ENCODE results near the gene SMARCAL1. TPM values are rescaled to one million over a fixed set of nuclear protein-coding genes. Genes with fewer than 3 reads are reported as not detected.

The SMARCAL1 gene
- total and polyA plus RNA-seq, 9 of the 15 experiments (the other 6 are each of a cell fraction or from before 2014, with no cell fraction given): 8.2 to 27.9 (median 12.4) TPM

- TF ChIP-seq ZNF239 (CRISPR knock-in tag; IDR thresholded peaks at IDR 0.05): no peak; the same call in 1 of the 2 replicates
- TF ChIP-seq RBM17 (IDR thresholded peaks at IDR 0.05; ENCODE audit: borderline replicate concordance, low read depth, low read length): no peak
- TF ChIP-seq U2AF1 (optimal IDR thresholded peaks at IDR 0.05; ENCODE audit: low read depth, low read length): no peak
- no peak for TF ChIP-seq SREBF1 (IDR thresholded peaks at IDR 0.05; ENCODE audit: borderline replicate concordance, low read depth, low read length)
- TF ChIP-seq RUNX1 (IDR thresholded peaks at IDR 0.05; ENCODE audit: low read depth): no peak
- TF ChIP-seq GATAD2A (IDR thresholded peaks at IDR 0.05): peak; percentile 83; the same call in 1 of the 2 replicates
- no peak for TF ChIP-seq CHD1 (IDR thresholded peaks at IDR 0.05; ENCODE audit: low read length)
- no peak for TF ChIP-seq EP400 (IDR thresholded peaks at IDR 0.05)
- no peak for TF ChIP-seq BMI1 (IDR thresholded peaks at IDR 0.05; ENCODE audit: low read length)
- no peak for TF ChIP-seq ZNF408 (CRISPR knock-in tag; IDR thresholded peaks at IDR 0.05; ENCODE audit: low read depth)
- no peak for TF ChIP-seq ZNF140 (CRISPR knock-in tag; IDR thresholded peaks at IDR 0.05)
- TF ChIP-seq MEF2A (IDR thresholded peaks at IDR 0.05; ENCODE audit: control insufficient read depth, low read depth, low read length): no peak
- no peak for TF ChIP-seq HEY1 (CRISPR knock-in tag; IDR thresholded peaks at IDR 0.05; ENCODE audit: borderline replicate concordance)
- peak; percentile 69; the same call in 1 of the 2 replicates for TF ChIP-seq ATF6 (CRISPR knock-in tag; IDR thresholded peaks at IDR 0.05)
- peak; percentile 75 for TF ChIP-seq ZNF12 (CRISPR knock-in tag; IDR thresholded peaks at IDR 0.05)
- TF ChIP-seq CREB1 (IDR thresholded peaks at IDR 0.05): peak; percentile 83
- peak; percentile 90 for TF ChIP-seq CREB1 (CRISPR knock-in tag; IDR thresholded peaks at IDR 0.05)
- TF ChIP-seq BACH1 (tag; IDR thresholded peaks at IDR 0.05): no peak
- TF ChIP-seq ZKSCAN1 (IDR thresholded peaks at IDR 0.05; ENCODE audit: low read depth, low read length): no peak
- no peak for TF ChIP-seq ZC3H8 (IDR thresholded peaks at IDR 0.05)
- TF ChIP-seq MBD1 (CRISPR knock-in tag; IDR thresholded peaks at IDR 0.05): no peak
- no peak for TF ChIP-seq FIP1L1 (IDR thresholded peaks at IDR 0.05; ENCODE audit: low read depth, low read length, poor library complexity, severe bottlenecking)
- no peak for TF ChIP-seq IRF9 (tag; IDR thresholded peaks at IDR 0.05)
These were observed 40.3 kb upstream of the SMARCAL1 start, which contains the start of gene MARCHF4 (continued) for GRCh38 chr2:216371721-216372702.

Data from K562 (cell line).